SK-N-SH treated with all-trans-retinoic acid at 6 μM for 48 hours (cell line): ENCODE data around the gene VAV3.

ENCODE experiments used
- ATAC-seq: fragments of 200-7000 bp; cut with Tn5 transposase; 3 replicates; pipeline ENCODE4 v1.9.1; 2020; ENCODE audit warnings: mild to moderate bottlenecking, moderate library complexity
- ARNTL ChIP-seq: fragments of 450-650 bp; formaldehyde crosslinking; IDR thresholded peaks from 2 replicates; pipeline ENCODE4 v1.5.0; 2020; ENCODE audit warnings: low read depth, mild to moderate bottlenecking, moderate library complexity, borderline replicate concordance
- BACH2 ChIP-seq: fragments of 250-450 bp; sonication (Bioruptor Pico); IDR thresholded peaks from 2 replicates; pipeline ENCODE4 v1.9.0; 2021; ENCODE audit warnings: mild to moderate bottlenecking, borderline replicate concordance
- CREB5 ChIP-seq: fragments of 250-450 bp; sonication (Bioruptor Pico); IDR thresholded peaks from 2 replicates; pipeline ENCODE4 v1.5.1; 2020; ENCODE audit warnings: low read depth, mild to moderate bottlenecking, moderate library complexity
- CSDC2 ChIP-seq: fragments of 250-450 bp; sonication (Bioruptor Pico); IDR thresholded peaks from 2 replicates; pipeline ENCODE4 v1.5.0; 2020; ENCODE audit warnings: mild to moderate bottlenecking, moderate library complexity
- ESRRG ChIP-seq: fragments of 250-450 bp; sonication (Bioruptor Pico); IDR thresholded peaks from 2 replicates; pipeline ENCODE4 v1.6.1; 2021; ENCODE audit warnings: mild to moderate bottlenecking
- GLIS3 ChIP-seq: fragments of 250-450 bp; sonication (Bioruptor Pico); IDR thresholded peaks from 2 replicates; pipeline ENCODE4 v1.5.0; 2020; ENCODE audit warnings: mild to moderate bottlenecking, moderate library complexity
- ISL1 ChIP-seq: fragments of 250-450 bp; sonication (Bioruptor Pico); IDR thresholded peaks from 2 replicates; pipeline ENCODE4 v2.1.2; 2022; ENCODE audit warnings: mild to moderate bottlenecking, moderate library complexity
- OSR1 ChIP-seq: fragments of 250-450 bp; sonication (Bioruptor Pico); IDR thresholded peaks from 2 replicates; pipeline ENCODE4 v1.8.0; 2022; ENCODE audit warnings: moderate library complexity, mild to moderate bottlenecking, inconsistent platforms
- PATZ1 ChIP-seq: fragments of 250-450 bp; sonication (Bioruptor Pico); IDR thresholded peaks from 2 replicates; pipeline ENCODE4 v1.8.0; 2020; ENCODE audit warnings: mild to moderate bottlenecking, moderate library complexity, borderline replicate concordance
- POU6F1 ChIP-seq: fragments of 250-450 bp; sonication (Bioruptor Pico); IDR thresholded peaks from 2 replicates; pipeline ENCODE4 v1.8.0; 2021; ENCODE audit warnings: low read depth, mild to moderate bottlenecking, moderate library complexity, borderline replicate concordance
- PPARA ChIP-seq: fragments of 250-450 bp; sonication (Bioruptor Pico); IDR thresholded peaks from 2 replicates; pipeline ENCODE4 v1.5.0; 2020; ENCODE audit warnings: mild to moderate bottlenecking, borderline replicate concordance
- RARB ChIP-seq: fragments of 250-450 bp; sonication (Bioruptor Pico); IDR thresholded peaks from 2 replicates; pipeline ENCODE4 v1.8.0; 2021; ENCODE audit warnings: mild to moderate bottlenecking, moderate library complexity
- SNAI2 ChIP-seq: fragments of 250-450 bp; sonication (Bioruptor Pico); IDR thresholded peaks from 2 replicates; pipeline ENCODE4 v1.5.0; 2020; ENCODE audit warnings: mild to moderate bottlenecking, moderate library complexity
- TCF4 ChIP-seq: fragments of 250-450 bp; sonication (Bioruptor Pico); IDR thresholded peaks from 2 replicates; pipeline ENCODE4 v1.8.0; 2021; ENCODE audit warnings: mild to moderate bottlenecking, moderate library complexity, borderline replicate concordance
- TOX ChIP-seq: fragments of 250-450 bp; sonication (Bioruptor Pico); IDR thresholded peaks from 2 replicates; pipeline ENCODE4 v1.8.0; 2021; ENCODE audit warnings: mild to moderate bottlenecking, moderate library complexity, borderline replicate concordance
- TSHZ2 ChIP-seq: fragments of 250-450 bp; sonication (Bioruptor Pico); IDR thresholded peaks from 2 replicates; pipeline ENCODE4 v1.5.0; 2020; ENCODE audit warnings: mild to moderate bottlenecking, moderate library complexity
- ZC3H10 ChIP-seq: fragments of 250-450 bp; sonication (Bioruptor Pico); IDR thresholded peaks from 2 replicates; pipeline ENCODE4 v1.5.1; 2021; ENCODE audit warnings: mild to moderate bottlenecking, moderate library complexity
- ZFP3 ChIP-seq: fragments of 250-450 bp; sonication (Bioruptor Pico); IDR thresholded peaks from 2 replicates; pipeline ENCODE4 v1.5.0; 2020; ENCODE audit warnings: mild to moderate bottlenecking, moderate library complexity
- ZFP30 ChIP-seq: fragments of 450-650 bp; formaldehyde crosslinking; IDR thresholded peaks from 2 replicates; pipeline ENCODE4 v1.5.0; 2022; ENCODE audit warnings: mild to moderate bottlenecking, moderate library complexity
- ZNF565 ChIP-seq: fragments of 450-650 bp; formaldehyde crosslinking; conservative IDR thresholded peaks from 2 replicates; pipeline ENCODE4 v1.5.0; 2020; ENCODE audit warnings: low read depth, mild to moderate bottlenecking, moderate library complexity
- ZNF70 ChIP-seq: fragments of 450-650 bp; formaldehyde crosslinking; IDR thresholded peaks from 2 replicates; pipeline ENCODE4 v1.5.0; 2020; ENCODE audit warnings: mild to moderate bottlenecking, moderate library complexity
- ZNF8 ChIP-seq: fragments of 450-650 bp; formaldehyde crosslinking; IDR thresholded peaks from 2 replicates; pipeline ENCODE4 v1.5.0; 2020; ENCODE audit warnings: mild to moderate bottlenecking, moderate library complexity
- TF ChIP-seq, protein P1 (sequence below): fragments of 250-450 bp; sonication (Bioruptor Pico); IDR thresholded peaks from 2 replicates; pipeline ENCODE4 v1.5.1; 2021; ENCODE audit warnings: mild to moderate bottlenecking, moderate library complexity

VAV3 gene

DNA sequence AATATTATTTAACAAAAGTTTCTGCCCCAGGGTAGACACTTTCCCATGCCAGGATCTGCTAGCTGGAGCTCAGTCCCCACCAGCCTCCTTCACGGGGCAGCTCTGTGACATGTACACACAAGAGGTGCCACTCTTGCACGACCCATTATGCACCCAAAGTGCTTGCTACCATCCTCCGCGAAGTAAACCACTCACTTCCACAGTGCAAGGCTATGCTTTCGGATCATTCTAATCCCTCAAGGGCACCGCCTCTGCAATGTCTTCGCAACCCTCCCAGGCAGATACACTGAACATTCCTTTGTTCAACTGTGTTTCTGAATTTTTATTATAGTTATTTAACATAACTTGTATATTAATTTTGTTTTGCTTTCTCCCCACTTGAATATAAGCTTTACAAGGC is 303.8 kb downstream of the VAV3 start:
- TF ChIP-seq TSHZ2 (CRISPR knock-in tag) (no peak), BACH2 (CRISPR knock-in tag) (no peak), ZFP3 (CRISPR knock-in tag) (no peak), ISL1 (CRISPR knock-in tag) (no peak), PATZ1 (CRISPR knock-in tag) (no peak), CREB5 (CRISPR knock-in tag) (no peak), ZNF8 (CRISPR knock-in tag) (no peak), ZC3H10 (no peak), ARNTL (no peak), POU6F1 (CRISPR knock-in tag) (no peak), TCF4 (no peak), ZNF70 (no peak), OSR1 (CRISPR knock-in tag) (no peak), GLIS3 (no peak), ZNF565 (no peak), SNAI2 (CRISPR knock-in tag) (no peak), TOX (no peak), ESRRG (CRISPR knock-in tag) (no peak)
- TF ChIP-seq, protein P1, sequence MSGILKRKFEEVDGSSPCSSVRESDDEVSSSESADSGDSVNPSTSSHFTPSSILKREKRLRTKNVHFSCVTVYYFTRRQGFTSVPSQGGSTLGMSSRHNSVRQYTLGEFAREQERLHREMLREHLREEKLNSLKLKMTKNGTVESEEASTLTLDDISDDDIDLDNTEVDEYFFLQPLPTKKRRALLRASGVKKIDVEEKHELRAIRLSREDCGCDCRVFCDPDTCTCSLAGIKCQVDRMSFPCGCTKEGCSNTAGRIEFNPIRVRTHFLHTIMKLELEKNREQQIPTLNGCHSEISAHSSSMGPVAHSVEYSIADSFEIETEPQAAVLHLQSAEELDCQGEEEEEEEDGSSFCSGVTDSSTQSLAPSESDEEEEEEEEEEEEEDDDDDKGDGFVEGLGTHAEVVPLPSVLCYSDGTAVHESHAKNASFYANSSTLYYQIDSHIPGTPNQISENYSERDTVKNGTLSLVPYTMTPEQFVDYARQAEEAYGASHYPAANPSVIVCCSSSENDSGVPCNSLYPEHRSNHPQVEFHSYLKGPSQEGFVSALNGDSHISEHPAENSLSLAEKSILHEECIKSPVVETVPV (CRISPR knock-in tag) = no peak
- no peak for ATAC-seq

DNA sequence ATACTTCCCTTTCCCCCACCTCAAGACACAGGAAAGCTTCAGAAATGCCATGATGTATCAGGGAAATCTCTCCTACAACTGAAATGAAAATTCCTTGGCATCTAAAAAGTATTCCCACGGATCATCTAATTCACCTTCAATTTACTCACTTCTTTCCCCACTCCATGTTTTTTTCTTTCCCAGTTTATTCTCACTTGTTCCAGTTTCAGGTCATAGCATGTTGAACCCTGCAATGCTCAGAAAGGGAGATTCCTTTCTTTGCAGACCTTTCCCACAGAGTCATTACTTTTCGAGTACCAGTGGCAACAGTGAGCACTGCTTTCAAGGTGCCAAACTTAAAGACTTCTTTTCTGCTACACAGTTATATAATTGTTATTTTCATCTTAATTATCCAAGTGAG is 305.0 kb downstream of the VAV3 start:
- ATAC-seq = no peak
- TF ChIP-seq CSDC2 (CRISPR knock-in tag) (no peak), ZNF565 (no peak), OSR1 (CRISPR knock-in tag) (no peak)

- no peak for ATAC-seq
- no peak for TF ChIP-seq PATZ1 (CRISPR knock-in tag)
- TF ChIP-seq GLIS3 = no peak
- no peak for TF ChIP-seq ZFP30 (CRISPR knock-in tag)
- no peak for TF ChIP-seq ZC3H10
- no peak for TF ChIP-seq ESRRG (CRISPR knock-in tag)
- no peak for TF ChIP-seq PPARA (CRISPR knock-in tag)
- no peak for TF ChIP-seq RARB (CRISPR knock-in tag)
- TF ChIP-seq OSR1 (CRISPR knock-in tag) = no peak
- TF ChIP-seq TCF4 = no peak
- no peak for TF ChIP-seq CSDC2 (CRISPR knock-in tag)
- no peak for TF ChIP-seq CREB5 (CRISPR knock-in tag)
- TF ChIP-seq, protein P1 (CRISPR knock-in tag) = no peak
These were observed 307.6 kb downstream of the VAV3 start for GRCh38 chr1:107657356-107657755.
